A549 (cell line): ENCODE measurements around the gene GALNT18. TPM values are rescaled to one million over a fixed set of nuclear protein-coding genes. Genes with fewer than 3 reads are reported as not detected.

Source experiments
- ATAC-seq, 2 experiments: fragments of 200-7000 bp in 1 of 2; fragments of >200 bp in 1 of 2; cut with Nextera tagmentation in 1 of 2; cut with Tn5 transposase in 1 of 2; 3 replicates each; pipeline versions ENCODE4 v1.8.0 to v1.9.1; 2018 to 2020; ENCODE audit warnings: mild to moderate bottlenecking in 1 of 2, moderate library complexity in 1 of 2
- CTCF ChIA-PET: fragments of 300-600 bp; sonication (Branson Sonifier 250); formaldehyde crosslinking; extraction: SDS; loops from one replicate; lab custom pipeline; 2021; ENCODE audit warnings: antibody characterized with exemption, inconsistent platforms; lab: Yijun Ruan, JAX
- POLR2A ChIA-PET: fragments of 350-600 bp; formaldehyde crosslinking; extraction: SDS; loops from one replicate; lab custom pipeline; 2021; ENCODE audit warnings: antibody characterized with exemption, inconsistent platforms; lab: Yijun Ruan, JAX
- DNase-seq, 2 experiments: peaks; one replicate each; pipeline versions ENCODE4 v3.0.0 to v3.0.0-alpha.2; 2011 to 2016; ENCODE audit warnings: low read depth in 1 of 2, low spot score in 1 of 2
- FAIRE-seq: peaks from 2 replicates; lab custom pipeline; 2011; peaks lifted over from hg19 to GRCh38; lab: Jason Lieb, UNC
- H3K27ac ChIP-seq, 2 experiments: fragments of >200 bp; sonication (Bioruptor Twin); formaldehyde crosslinking; 3 replicates each; pipeline ENCODE4 v1.5.1; 2016 to 2017
- H3K4me1 ChIP-seq: fragments of >200 bp; sonication (Bioruptor Twin); formaldehyde crosslinking; 3 replicates; pipeline ENCODE4 v1.6.1; 2016
- H3K4me2 ChIP-seq: fragments of >200 bp; sonication (Bioruptor Twin); formaldehyde crosslinking; 3 replicates; pipeline ENCODE4 v1.6.1; 2016
- H3K4me3 ChIP-seq: fragments of >200 bp; sonication (Bioruptor Twin); formaldehyde crosslinking; 3 replicates; pipeline ENCODE4 v1.5.1; 2016
- H3K9me3 ChIP-seq: fragments of >200 bp; sonication (Bioruptor Twin); formaldehyde crosslinking; 3 replicates; pipeline ENCODE4 v1.6.1; 2016
- BHLHE40 ChIP-seq: IDR thresholded peaks from 2 replicates; pipeline ENCODE4 v1.6.1; 2012; ENCODE audit warnings: low read depth, low read length, inconsistent platforms
- CEBPB ChIP-seq, 2 experiments: fragments of >200 bp in 1 of 2; sonication (Bioruptor Twin) in 1 of 2; formaldehyde crosslinking in 1 of 2; IDR thresholded peaks; 2 replicates each; pipeline ENCODE4 v1.6.1; 2012 to 2016
- FOSB ChIP-seq: fragments of 250-450 bp; sonication (Bioruptor Pico); IDR thresholded peaks from 2 replicates; pipeline ENCODE4 v1.5.0; 2020; ENCODE audit warnings: mild to moderate bottlenecking, moderate library complexity
- FOXS1 ChIP-seq: fragments of 250-450 bp; sonication (Bioruptor Pico); IDR thresholded peaks from 2 replicates; pipeline ENCODE4 v1.5.0; 2020; ENCODE audit warnings: mild to moderate bottlenecking, moderate library complexity
- HOXA7 ChIP-seq: fragments of 250-450 bp; sonication (Bioruptor Pico); IDR thresholded peaks from 2 replicates; pipeline ENCODE4 v1.5.0; 2020; ENCODE audit warnings: mild to moderate bottlenecking, moderate library complexity
- HOXB5 ChIP-seq: fragments of 250-450 bp; sonication (Bioruptor Pico); IDR thresholded peaks from 2 replicates; pipeline ENCODE4 v1.5.0; 2020; ENCODE audit warnings: mild to moderate bottlenecking, moderate library complexity
- MAZ ChIP-seq: fragments of 150-350 bp; IDR thresholded peaks from 2 replicates; pipeline ENCODE4 v1.6.1; 2014; ENCODE audit warnings: antibody characterized with exemption, low read depth, low read length, borderline replicate concordance
- NPAS2 ChIP-seq: fragments of 250-450 bp; sonication (Bioruptor Pico); IDR thresholded peaks from 2 replicates; pipeline ENCODE4 v1.8.0; 2022; ENCODE audit warnings: mild to moderate bottlenecking, moderate library complexity, borderline replicate concordance
- PHF8 ChIP-seq: fragments of 200-600 bp; sonication (generic); IDR thresholded peaks from 2 replicates; pipeline ENCODE4 v1.6.1; 2016; ENCODE audit warnings: low read depth, mild to moderate bottlenecking, antibody characterized with exemption, moderate library complexity, borderline replicate concordance
- POLR2A ChIP-seq: IDR thresholded peaks from 2 replicates; pipeline ENCODE4 v1.6.1; 2012; ENCODE audit warnings: mild to moderate bottlenecking, low read length
- SMC3 ChIP-seq: fragments of >200 bp; sonication (Bioruptor Twin); formaldehyde crosslinking; IDR thresholded peaks from 3 replicates; pipeline ENCODE4 v1.6.1; 2018; ENCODE audit warnings: inconsistent platforms
- SREBF2 ChIP-seq: fragments of 450-650 bp; IDR thresholded peaks from 2 replicates; pipeline ENCODE4 v1.6.1; 2014; ENCODE audit warnings: mild to moderate bottlenecking, moderate library complexity
- ZC3H11A ChIP-seq: fragments of 450-650 bp; IDR thresholded peaks from 2 replicates; pipeline ENCODE4 v1.6.1; 2014; ENCODE audit warnings: antibody characterized with exemption, mild to moderate bottlenecking
- WGBS: methylation state at CpG from one replicate; pipeline ENCODE4 v1.1.6; 2017; ENCODE audit errors: missing lambda C conversion rate; 5-methylcytosine and 5-hydroxymethylcytosine counted together
- polyA plus RNA-seq, 4 experiments: library from polyadenylated mRNA; depleted of rRNA in 3 of 4; stranded (reverse); fragments of >200 nt; fragmentation: RNase III in 1 of 4; extraction: RNeasy Plus Mini Kit Qiagen cat#74134 plus additional on column Dnase treatment in 1 of 4; gene quantifications; 2 replicates in 3 of 4; 3 replicates in 1 of 4; pipeline ENCODE4 v1.2.3, GENCODE V29; 2011 to 2017
- TF ChIP-seq, protein P1 (sequence below): fragments of >200 bp; sonication (Bioruptor Twin); formaldehyde crosslinking; IDR thresholded peaks from 3 replicates; pipeline ENCODE4 v1.6.1; 2016
- TF ChIP-seq, protein P2 (sequence below): fragments of 200-600 bp; sonication (generic); IDR thresholded peaks from 2 replicates; pipeline ENCODE4 v1.6.1; 2016; ENCODE audit warnings: antibody characterized with exemption, mild to moderate bottlenecking, moderate library complexity
- TF ChIP-seq, protein P3 (sequence below): IDR thresholded peaks from 2 replicates; pipeline ENCODE4 v1.6.1; 2012
- TF ChIP-seq, protein P4 (sequence below): IDR thresholded peaks from 2 replicates; pipeline ENCODE4 v1.6.1; 2012
- TF ChIP-seq, protein P5 (sequence below): fragments of 250-450 bp; sonication (Bioruptor Pico); IDR thresholded peaks from 2 replicates; pipeline ENCODE4 v1.5.0; 2020; ENCODE audit warnings: low read depth, mild to moderate bottlenecking, moderate library complexity
- TF ChIP-seq, protein P6 (sequence below): fragments of 450-650 bp; IDR thresholded peaks from 2 replicates; pipeline ENCODE4 v1.6.1; 2014; ENCODE audit warnings: antibody characterized with exemption
- TF ChIP-seq, protein P7 (sequence below): fragments of >200 bp; sonication (Bioruptor Twin); formaldehyde crosslinking; IDR thresholded peaks from 2 replicates; pipeline ENCODE4 v1.6.1; 2016

GALNT18 gene
- polyA plus RNA-seq, 2 of the 4 experiments (the other 2 are of a cell fraction), result 6.7 to 16.1 TPM

DNA sequence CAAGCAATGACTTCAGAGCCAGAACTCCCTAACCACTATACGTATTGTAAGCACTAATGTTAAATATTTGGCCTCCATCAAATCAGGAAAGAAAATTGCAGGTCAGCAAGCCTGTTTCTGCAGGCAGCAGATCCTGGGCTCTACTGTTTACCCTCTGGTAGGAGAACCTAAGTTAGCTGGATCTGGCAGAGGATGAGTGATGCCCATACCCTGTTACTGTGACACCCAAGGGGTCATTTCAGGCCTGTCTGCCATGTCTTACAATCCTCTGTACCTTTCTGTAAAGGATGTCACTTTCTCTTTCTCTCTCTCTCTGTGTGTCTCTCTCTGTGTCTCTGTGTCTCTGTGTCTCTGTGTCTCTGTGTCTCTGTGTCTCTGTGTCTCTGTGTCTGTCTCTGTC, 375.6 kb downstream of the GALNT18 start:
- TF ChIP-seq, protein P1, sequence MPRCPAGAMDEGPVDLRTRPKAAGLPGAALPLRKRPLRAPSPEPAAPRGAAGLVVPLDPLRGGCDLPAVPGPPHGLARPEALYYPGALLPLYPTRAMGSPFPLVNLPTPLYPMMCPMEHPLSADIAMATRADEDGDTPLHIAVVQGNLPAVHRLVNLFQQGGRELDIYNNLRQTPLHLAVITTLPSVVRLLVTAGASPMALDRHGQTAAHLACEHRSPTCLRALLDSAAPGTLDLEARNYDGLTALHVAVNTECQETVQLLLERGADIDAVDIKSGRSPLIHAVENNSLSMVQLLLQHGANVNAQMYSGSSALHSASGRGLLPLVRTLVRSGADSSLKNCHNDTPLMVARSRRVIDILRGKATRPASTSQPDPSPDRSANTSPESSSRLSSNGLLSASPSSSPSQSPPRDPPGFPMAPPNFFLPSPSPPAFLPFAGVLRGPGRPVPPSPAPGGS, result no peak
- TF ChIP-seq CEBPB (IDR thresholded peaks at IDR 0.05) (no peak), MAZ (no peak), SREBF2 (no peak), BHLHE40 (no peak), SMC3 (no peak), HOXB5 (CRISPR knock-in tag) (no peak), PHF8 (no peak), FOXS1 (CRISPR knock-in tag) (no peak)
- TF ChIP-seq, protein P2, sequence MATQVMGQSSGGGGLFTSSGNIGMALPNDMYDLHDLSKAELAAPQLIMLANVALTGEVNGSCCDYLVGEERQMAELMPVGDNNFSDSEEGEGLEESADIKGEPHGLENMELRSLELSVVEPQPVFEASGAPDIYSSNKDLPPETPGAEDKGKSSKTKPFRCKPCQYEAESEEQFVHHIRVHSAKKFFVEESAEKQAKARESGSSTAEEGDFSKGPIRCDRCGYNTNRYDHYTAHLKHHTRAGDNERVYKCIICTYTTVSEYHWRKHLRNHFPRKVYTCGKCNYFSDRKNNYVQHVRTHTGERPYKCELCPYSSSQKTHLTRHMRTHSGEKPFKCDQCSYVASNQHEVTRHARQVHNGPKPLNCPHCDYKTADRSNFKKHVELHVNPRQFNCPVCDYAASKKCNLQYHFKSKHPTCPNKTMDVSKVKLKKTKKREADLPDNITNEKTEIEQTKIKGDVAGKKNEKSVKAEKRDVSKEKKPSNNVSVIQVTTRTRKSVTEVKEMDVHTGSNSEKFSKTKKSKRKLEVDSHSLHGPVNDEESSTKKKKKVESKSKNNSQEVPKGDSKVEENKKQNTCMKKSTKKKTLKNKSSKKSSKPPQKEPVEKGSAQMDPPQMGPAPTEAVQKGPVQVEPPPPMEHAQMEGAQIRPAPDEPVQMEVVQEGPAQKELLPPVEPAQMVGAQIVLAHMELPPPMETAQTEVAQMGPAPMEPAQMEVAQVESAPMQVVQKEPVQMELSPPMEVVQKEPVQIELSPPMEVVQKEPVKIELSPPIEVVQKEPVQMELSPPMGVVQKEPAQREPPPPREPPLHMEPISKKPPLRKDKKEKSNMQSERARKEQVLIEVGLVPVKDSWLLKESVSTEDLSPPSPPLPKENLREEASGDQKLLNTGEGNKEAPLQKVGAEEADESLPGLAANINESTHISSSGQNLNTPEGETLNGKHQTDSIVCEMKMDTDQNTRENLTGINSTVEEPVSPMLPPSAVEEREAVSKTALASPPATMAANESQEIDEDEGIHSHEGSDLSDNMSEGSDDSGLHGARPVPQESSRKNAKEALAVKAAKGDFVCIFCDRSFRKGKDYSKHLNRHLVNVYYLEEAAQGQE, result no peak
- TF ChIP-seq, protein P3, sequence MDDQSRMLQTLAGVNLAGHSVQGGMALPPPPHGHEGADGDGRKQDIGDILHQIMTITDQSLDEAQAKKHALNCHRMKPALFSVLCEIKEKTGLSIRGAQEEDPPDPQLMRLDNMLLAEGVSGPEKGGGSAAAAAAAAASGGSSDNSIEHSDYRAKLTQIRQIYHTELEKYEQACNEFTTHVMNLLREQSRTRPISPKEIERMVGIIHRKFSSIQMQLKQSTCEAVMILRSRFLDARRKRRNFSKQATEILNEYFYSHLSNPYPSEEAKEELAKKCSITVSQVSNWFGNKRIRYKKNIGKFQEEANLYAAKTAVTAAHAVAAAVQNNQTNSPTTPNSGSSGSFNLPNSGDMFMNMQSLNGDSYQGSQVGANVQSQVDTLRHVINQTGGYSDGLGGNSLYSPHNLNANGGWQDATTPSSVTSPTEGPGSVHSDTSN, result no peak
- TF ChIP-seq, all 56 proteins: peak for 0
- CTCF ChIA-PET, result interaction anchor here (1.2 kb wide), 1 partner anchor 13 kb away, joined by 3 read pairs; no protein-coding TSS in a partner anchor
- WGBS, result 62% methylated on average over 1 of the region's 1 CpG
- Histone ChIP-seq H3K9me3 (no peaks in the 10 kb centered on the region), H3K4me1 (no peaks in the 10 kb centered on the region), H3K4me3 (no peak overlapping the region), H3K27ac (no peak overlapping the region), H3K4me2 (no peak overlapping the region)
- no peak for FAIRE-seq
- no peak for ATAC-seq
- POLR2A ChIA-PET, result no interaction called here
- DNase-seq, result no peak

DNA sequence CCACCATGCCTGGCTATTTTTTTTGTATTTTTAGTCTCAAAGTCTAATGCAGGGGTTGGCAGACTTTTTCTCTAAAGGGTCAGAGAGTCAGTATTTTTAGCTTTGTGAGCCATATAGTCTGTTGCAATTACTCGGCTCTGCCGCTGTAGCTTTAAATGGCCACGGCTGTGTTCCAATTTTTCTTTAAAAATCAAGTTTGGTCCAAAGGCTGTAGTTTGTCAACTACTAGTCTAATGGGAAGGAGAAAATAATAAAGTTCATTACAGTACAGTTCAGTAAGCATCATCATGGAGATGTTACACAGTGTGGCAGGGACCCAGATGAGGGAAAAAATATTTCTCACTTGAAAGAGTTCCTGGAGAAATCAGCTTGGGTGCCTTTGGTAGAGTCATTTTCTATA, 376.4 kb downstream of the GALNT18 start:
- Histone ChIP-seq H3K9me3 (no peaks in the 10 kb centered on the region), H3K27ac (no peak overlapping the region)
- ATAC-seq (no peak), DNase-seq (no peak)
- TF ChIP-seq, protein P4, sequence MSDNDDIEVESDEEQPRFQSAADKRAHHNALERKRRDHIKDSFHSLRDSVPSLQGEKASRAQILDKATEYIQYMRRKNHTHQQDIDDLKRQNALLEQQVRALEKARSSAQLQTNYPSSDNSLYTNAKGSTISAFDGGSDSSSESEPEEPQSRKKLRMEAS, result no peak
- no peak for TF ChIP-seq POLR2A
- TF ChIP-seq NPAS2, result no peak
- TF ChIP-seq FOSB (CRISPR knock-in tag), result no peak
- TF ChIP-seq, all 56 proteins: peak for 0
- no peak for FAIRE-seq
- Histone ChIP-seq H3K4me2 (no peak overlapping the region), H3K4me3 (no peak overlapping the region), H3K4me1 (no peaks in the 10 kb centered on the region)
- POLR2A ChIA-PET, result no interaction called here
- CTCF ChIA-PET, result interaction anchor here (1.2 kb wide), 1 partner anchor 14 kb away, joined by 3 read pairs; no protein-coding TSS in a partner anchor
- 38% methylated on average over 3 of the region's 3 CpGs for WGBS

DNA sequence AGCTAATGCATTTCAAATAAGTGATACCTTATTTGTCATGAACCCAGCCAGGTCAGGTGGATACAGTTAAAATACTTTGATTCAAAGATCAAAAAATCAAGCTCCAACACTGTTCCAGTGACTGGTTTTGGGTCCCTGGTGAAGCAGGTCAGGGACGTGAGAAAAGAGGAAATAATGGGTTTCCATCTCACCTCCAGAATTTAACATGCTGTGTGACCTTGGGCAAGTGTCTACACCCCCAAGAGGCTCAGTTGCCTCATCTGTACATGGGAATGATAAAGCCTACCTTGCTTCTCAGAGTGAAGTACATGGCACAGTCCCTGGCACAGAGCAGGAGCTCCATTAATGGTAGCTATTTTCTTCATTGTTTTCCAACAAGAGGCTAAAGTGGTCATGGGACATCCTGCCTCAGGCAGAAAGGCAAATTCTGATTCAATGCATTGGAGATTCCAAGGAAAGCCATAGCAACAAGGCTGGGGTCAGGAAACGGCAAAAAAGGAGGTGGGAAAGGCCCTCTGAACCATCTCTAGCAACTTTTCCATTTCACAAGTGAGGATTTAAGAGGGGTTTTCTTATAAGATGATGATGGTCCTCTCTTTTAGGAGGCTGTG, 377.2 kb downstream of the GALNT18 start:
- Histone ChIP-seq H3K4me2 (no peak overlapping the region), H3K4me3 (no peak overlapping the region), H3K4me1 (no peaks in the 10 kb centered on the region), H3K9me3 (no peaks in the 10 kb centered on the region), H3K27ac (no peak overlapping the region)
- FAIRE-seq, result no peak
- WGBS, result 35% methylated on average over 2 of the region's 2 CpGs
- POLR2A ChIA-PET, result no interaction called here
- no peak for ATAC-seq
- CTCF ChIA-PET, result interaction anchor here (1.3 kb wide), 1 partner anchor 10 kb away, joined by 3 read pairs; no protein-coding TSS in a partner anchor
- no peak for DNase-seq
- no peak for TF ChIP-seq SREBF2
- TF ChIP-seq, protein P5, sequence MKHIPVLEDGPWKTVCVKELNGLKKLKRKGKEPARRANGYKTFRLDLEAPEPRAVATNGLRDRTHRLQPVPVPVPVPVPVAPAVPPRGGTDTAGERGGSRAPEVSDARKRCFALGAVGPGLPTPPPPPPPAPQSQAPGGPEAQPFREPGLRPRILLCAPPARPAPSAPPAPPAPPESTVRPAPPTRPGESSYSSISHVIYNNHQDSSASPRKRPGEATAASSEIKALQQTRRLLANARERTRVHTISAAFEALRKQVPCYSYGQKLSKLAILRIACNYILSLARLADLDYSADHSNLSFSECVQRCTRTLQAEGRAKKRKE (CRISPR knock-in tag), result no peak
- TF ChIP-seq ZC3H11A, result no peak
- no peak for TF ChIP-seq HOXA7 (CRISPR knock-in tag)
- TF ChIP-seq, protein P4, result no peak
- TF ChIP-seq, protein P6, sequence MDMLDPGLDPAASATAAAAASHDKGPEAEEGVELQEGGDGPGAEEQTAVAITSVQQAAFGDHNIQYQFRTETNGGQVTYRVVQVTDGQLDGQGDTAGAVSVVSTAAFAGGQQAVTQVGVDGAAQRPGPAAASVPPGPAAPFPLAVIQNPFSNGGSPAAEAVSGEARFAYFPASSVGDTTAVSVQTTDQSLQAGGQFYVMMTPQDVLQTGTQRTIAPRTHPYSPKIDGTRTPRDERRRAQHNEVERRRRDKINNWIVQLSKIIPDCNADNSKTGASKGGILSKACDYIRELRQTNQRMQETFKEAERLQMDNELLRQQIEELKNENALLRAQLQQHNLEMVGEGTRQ, result no peak
- TF ChIP-seq, protein P7, sequence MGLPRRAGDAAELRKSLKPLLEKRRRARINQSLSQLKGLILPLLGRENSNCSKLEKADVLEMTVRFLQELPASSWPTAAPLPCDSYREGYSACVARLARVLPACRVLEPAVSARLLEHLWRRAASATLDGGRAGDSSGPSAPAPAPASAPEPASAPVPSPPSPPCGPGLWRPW, result no peak
- TF ChIP-seq, protein P2, result no peak
